Fibroblast of lung (primary cell): Measurements from ENCODE around the gene WDR45B. TPM values are rescaled to one million over a fixed set of nuclear protein-coding genes. Genes with fewer than 3 reads are reported as not detected.

ENCODE experiments used
- DNase-seq, 2 donors: peaks; one replicate each; pipeline versions ENCODE4 v3.0.0 to v3.0.0-alpha.2; 2010; ENCODE audit warnings: low read depth in 2 of 2
- H2AFZ ChIP-seq: 2 replicates; pipeline ENCODE4 v1.5.1; 2012; ENCODE audit warnings: low read length, control low read depth, inconsistent platforms
- H3K27ac ChIP-seq: 2 replicates; pipeline ENCODE4 v1.5.1; 2011; ENCODE audit warnings: low read length, control low read depth; ENCODE audit not compliant: insufficient read depth
- H3K27me3 ChIP-seq: 2 replicates; pipeline ENCODE4 v1.5.1; 2011; ENCODE audit warnings: mild to moderate bottlenecking, low read length; ENCODE audit not compliant: control insufficient read depth, insufficient read depth
- H3K36me3 ChIP-seq: 2 replicates; pipeline ENCODE4 v1.5.1; 2011; ENCODE audit warnings: low read length; ENCODE audit not compliant: control insufficient read depth, insufficient read depth
- H3K4me1 ChIP-seq: 2 replicates; pipeline ENCODE4 v1.5.1; 2011; ENCODE audit warnings: low read length; ENCODE audit not compliant: control insufficient read depth, insufficient read depth; ENCODE audit errors: extremely low read depth
- H3K4me2 ChIP-seq: 2 replicates; pipeline ENCODE4 v1.5.1; 2011; ENCODE audit warnings: low read length, control low read depth; ENCODE audit not compliant: insufficient read depth; ENCODE audit errors: extremely low read depth
- H3K4me3 ChIP-seq, 4 experiments: fragments of 200-600 bp in 1 of 4; sonication (generic) in 1 of 4; replicated peaks in 1 of 4; 2 replicates each; pipeline ENCODE4 v1.5.1; 2011 to 2016; ENCODE audit warnings: low read length in 4 of 4, low read depth in 3 of 4, mild to moderate bottlenecking in 3 of 4, control low read depth in 2 of 4, inconsistent platforms in 1 of 4, mixed read lengths in 1 of 4; ENCODE audit not compliant: insufficient read depth in 1 of 4; ENCODE audit errors: control extremely low read depth in 1 of 4
- H3K79me2 ChIP-seq: 2 replicates; pipeline ENCODE4 v1.5.1; 2012; ENCODE audit warnings: mild to moderate bottlenecking, low read length, inconsistent platforms; ENCODE audit not compliant: control insufficient read depth, insufficient read depth
- H3K9ac ChIP-seq: 2 replicates; pipeline ENCODE4 v1.5.1; 2011; ENCODE audit warnings: mild to moderate bottlenecking, low read length, control low read depth; ENCODE audit not compliant: insufficient read depth
- H3K9me3 ChIP-seq: 2 replicates; pipeline ENCODE4 v1.5.1; 2012; ENCODE audit warnings: low read depth, low read length; ENCODE audit not compliant: control insufficient read depth, insufficient read depth
- H4K20me1 ChIP-seq: 2 replicates; pipeline ENCODE4 v1.5.1; 2011; ENCODE audit warnings: low read length; ENCODE audit not compliant: control insufficient read depth, insufficient read depth; ENCODE audit errors: extremely low read depth
- CTCF ChIP-seq, 2 donors: IDR thresholded peaks in 1 of 2; conservative IDR thresholded peaks in 1 of 2; 1 replicate in 1 of 2; 2 replicates in 1 of 2; pipeline ENCODE4 v1.5.1; 2011 to 2012; ENCODE audit warnings: low read length in 2 of 2, control low read depth in 1 of 2, inconsistent platforms in 1 of 2, low read depth in 1 of 2, mild to moderate bottlenecking in 1 of 2
- EZH2 ChIP-seq: IDR thresholded peaks from 2 replicates; pipeline ENCODE4 v1.5.1; 2012; ENCODE audit warnings: low read length, control low read depth, mild to moderate bottlenecking; ENCODE audit errors: missing control alignments
- polyA plus RNA-seq, 2 donors: library from polyadenylated mRNA; depleted of rRNA in 1 of 2; stranded (reverse) in 1 of 2; unstranded in 1 of 2; fragments of >200 nt; gene quantifications; 2 replicates each; pipeline ENCODE4 v1.2.1, GENCODE V29; 2011 to 2012; ENCODE audit warnings: missing spikeins in 1 of 2
- total RNA-seq: library from RNA; depleted of rRNA; stranded (reverse); fragments of >200 nt; gene quantifications from 2 replicates; pipeline ENCODE4 v1.2.1, GENCODE V29; 2014

The WDR45B gene
- total and polyA plus RNA-seq, 2 donors (not counting 1 experiment from before 2014, with no cell fraction given) = 66.2 to 95.2 TPM

GRCh38 chr17:82658331-82658730 lies 10.1 kb upstream of the WDR45B start:
- H3K79me2 ChIP-seq = no peaks in the 10 kb centered on the region
- TF ChIP-seq EZH2 (no peak), CTCF (conservative IDR thresholded peaks at IDR 0.05 in 1 of 2, IDR thresholded peaks at IDR 0.05 in 1 of 2; ENCODE audit: low read depth in 1 of 2, low read length in 2 of 2) (no peak)
- no peak overlapping the region for H3K27ac ChIP-seq
- H3K4me1 ChIP-seq = no peaks in the 10 kb centered on the region
- no peaks in the 10 kb centered on the region for H4K20me1 ChIP-seq
- DNase-seq = no peak
- H3K4me3 ChIP-seq = no peak overlapping the region
- H3K9ac ChIP-seq = no peak overlapping the region
- no peaks in the 10 kb centered on the region for H3K36me3 ChIP-seq
- H3K4me2 ChIP-seq = no peak overlapping the region
- no peaks in the 10 kb centered on the region for H3K27me3 ChIP-seq
- H3K9me3 ChIP-seq = peaks cover 3% of the 10 kb centered on the region
- no peak overlapping the region for H2AFZ ChIP-seq

GRCh38 chr17:82657926-82658325 lies 9.7 kb upstream of the WDR45B start:
- DNase-seq = no peak
- H3K79me2 ChIP-seq = no peaks in the 10 kb centered on the region
- H2AFZ ChIP-seq = no peak overlapping the region
- TF ChIP-seq EZH2 (no peak), CTCF (conservative IDR thresholded peaks at IDR 0.05 in 1 of 2, IDR thresholded peaks at IDR 0.05 in 1 of 2; ENCODE audit: low read depth in 1 of 2, low read length in 2 of 2) (no peak)
- H4K20me1 ChIP-seq = no peaks in the 10 kb centered on the region
- no peak overlapping the region for H3K4me2 ChIP-seq
- no peaks in the 10 kb centered on the region for H3K27me3 ChIP-seq
- H3K27ac ChIP-seq = no peak overlapping the region
- H3K9ac ChIP-seq = no peak overlapping the region
- peaks cover 3% of the 10 kb centered on the region for H3K9me3 ChIP-seq
- H3K4me1 ChIP-seq = no peaks in the 10 kb centered on the region
- no peaks in the 10 kb centered on the region for H3K36me3 ChIP-seq
- H3K4me3 ChIP-seq = no peak overlapping the region

- Histone ChIP-seq H2AFZ (no peak overlapping the region), H3K9ac (no peak overlapping the region), H3K27ac (no peak overlapping the region), H3K4me2 (no peak overlapping the region), H3K27me3 (no peaks in the 10 kb centered on the region), H3K4me1 (no peaks in the 10 kb centered on the region), H3K79me2 (no peaks in the 10 kb centered on the region), H3K4me3 (no peak overlapping the region), H3K36me3 (no peaks in the 10 kb centered on the region), H4K20me1 (no peaks in the 10 kb centered on the region), H3K9me3 (peaks cover 3% of the 10 kb centered on the region)
- DNase-seq = no peak
- TF ChIP-seq EZH2 = no peak
- TF ChIP-seq CTCF (conservative IDR thresholded peaks at IDR 0.05 in 1 of 2, IDR thresholded peaks at IDR 0.05 in 1 of 2; ENCODE audit: low read depth in 1 of 2, low read length in 2 of 2) = no peak
These were observed 8.0 kb upstream of the WDR45B start for GRCh38 chr17:82656266-82656665.
